GM12864 (cell line): Measurements from ENCODE around the gene PSMB10.

Experiments
- DNase-seq: peaks from one replicate; pipeline ENCODE4 v3.0.0-alpha.2; 2011; ENCODE audit warnings: low read depth
- H3K4me3 ChIP-seq: 2 replicates; pipeline ENCODE4 v1.5.1; 2011; ENCODE audit warnings: mild to moderate bottlenecking, low read depth, low read length, control low read depth
- CTCF ChIP-seq: IDR thresholded peaks from 2 replicates; pipeline ENCODE4 v1.5.1; 2011; ENCODE audit warnings: low read depth, mild to moderate bottlenecking, moderate library complexity, low read length, control low read depth, inconsistent platforms; ENCODE audit errors: missing control alignments

Gene PSMB10

GRCh38 chr16:67914758-67915495 is 21.7 kb downstream of the PSMB10 start:
- no peak overlapping the region for H3K4me3 ChIP-seq
- TF ChIP-seq CTCF = no peak
- DNase-seq = no peak

- H3K4me3 ChIP-seq = no peak overlapping the region
- DNase-seq = no peak
- no peak for TF ChIP-seq CTCF
Observed at GRCh38 chr16:67910158-67910557, 26.5 kb downstream of the PSMB10 start.

GRCh38 chr16:67909056-67909742 is 27.5 kb downstream of the PSMB10 start:
- DNase-seq = no peak
- H3K4me3 ChIP-seq = no peak overlapping the region
- TF ChIP-seq CTCF = no peak

- DNase-seq = no peak
- no peak overlapping the region for H3K4me3 ChIP-seq
- no peak for TF ChIP-seq CTCF
Observed at GRCh38 chr16:67907397-67908180, 29.1 kb downstream of the PSMB10 start.

GRCh38 chr16:67902831-67903230 is 33.8 kb downstream of the PSMB10 start:
- no peak overlapping the region for H3K4me3 ChIP-seq
- TF ChIP-seq CTCF = no peak
- DNase-seq = no peak

GRCh38 chr16:67901734-67902133 is 34.9 kb downstream of the PSMB10 start:
- DNase-seq = no peak
- H3K4me3 ChIP-seq = no peak overlapping the region
- no peak for TF ChIP-seq CTCF
